Omental fat pad (tissue), 4 donors: ENCODE results near the gene SEC11C. TPM values are rescaled to one million over a fixed set of nuclear protein-coding genes. Genes with fewer than 3 reads are reported as not detected.
"Not testable (repeated sequence)": the region's sequence is repeated elsewhere in the genome, so short reads cannot be mapped to it uniquely, and the experiment has no call there.

ENCODE experiments used
- ATAC-seq: fragments of 150-250 bp; one replicate; pipeline ENCODE4 v1.9.1; 2016; ENCODE audit warnings: mild to moderate bottlenecking, moderate library complexity; ENCODE audit not compliant: low FRiP score
- DNase-seq: peaks from one replicate; pipeline ENCODE4 v3.0.0-alpha.2; 2019; ENCODE audit warnings: low spot score
- CTCF ChIP-seq, 3 donors: fragments of 450-650 bp; IDR thresholded peaks; one replicate each; pipeline ENCODE4 v1.5.1; 2016 to 2017; ENCODE audit warnings: antibody characterized with exemption in 3 of 3, mild to moderate bottlenecking in 3 of 3, moderate library complexity in 2 of 3
- total RNA-seq, 4 donors: library from RNA; depleted of rRNA; stranded (reverse); fragments of >200 nt; gene quantifications; one replicate each; pipeline ENCODE4 v1.1.0, GENCODE V29; 2016

SEC11C gene
- total RNA-seq, 4 donors from 2014 or later = 13.6 to 34.9 (median 20.5) TPM

GRCh38 chr18:59132810-59133465 lies 6.7 kb upstream of the SEC11C start:
- DNase-seq = no peak
- ATAC-seq = no peak
- TF ChIP-seq CTCF (IDR thresholded peaks at IDR 0.05) = no peak

- peak; percentile 95 for ATAC-seq
- TF ChIP-seq CTCF (IDR thresholded peaks at IDR 0.05) = no peak
- DNase-seq = peak; percentile 73
Observed at GRCh38 chr18:59139291-59139614, 431 bp upstream of the SEC11C start.

- peak; percentile 32 for ATAC-seq
- no peak for TF ChIP-seq CTCF (IDR thresholded peaks at IDR 0.05)
- DNase-seq = no peak
Observed at GRCh38 chr18:59140302-59140885, 710 bp downstream of the SEC11C start.

- no peak for ATAC-seq
- no peak for TF ChIP-seq CTCF (IDR thresholded peaks at IDR 0.05)
Observed at GRCh38 chr18:59141294-59142068, 1.8 kb downstream of the SEC11C start.

GRCh38 chr18:59142274-59142673 lies 2.6 kb downstream of the SEC11C start:
- ATAC-seq (no peak), DNase-seq (no peak)
- no peak for TF ChIP-seq CTCF (IDR thresholded peaks at IDR 0.05)

More at GRCh38 chr18:59141294-59142068, 1.8 kb downstream of the SEC11C start:
- no peak for DNase-seq

GRCh38 chr18:59142800-59143416 lies 3.2 kb downstream of the SEC11C start:
- not testable (repeated sequence) for ATAC-seq, DNase-seq

GRCh38 chr18:59143441-59143840 lies 3.8 kb downstream of the SEC11C start:
- ATAC-seq = no peak
- no peak for DNase-seq
- no peak for TF ChIP-seq CTCF (IDR thresholded peaks at IDR 0.05)
